Endothelial cell of umbilical vein (primary cell): ENCODE results near the gene MGAT4A. TPM values are rescaled to one million over a fixed set of nuclear protein-coding genes. Genes with fewer than 3 reads are reported as not detected.

Experiments used
- BruUV-seq: library from RNA; stranded (reverse); fragments of 400-500 nt; replicated peaks from 2 replicates; lab custom pipeline; 2021; lab: Mats Ljungman, UMichigan
- CTCF ChIA-PET: fragments of 300-600, 350-600 bp; sonication (Branson Sonifier 250); formaldehyde crosslinking; loops from one replicate; lab custom pipeline; 2021; ENCODE audit warnings: antibody characterized with exemption, inconsistent platforms; lab: Charles Lee
- POLR2A ChIA-PET: fragments of 300-600, 350-600 bp; sonication (Branson Sonifier 250); formaldehyde crosslinking; loops from one replicate; lab custom pipeline; 2021; ENCODE audit warnings: antibody characterized with exemption, inconsistent platforms; lab: Charles Lee
- DNase-seq: peaks from one replicate; pipeline ENCODE4 v3.0.0-alpha.2; 2011; ENCODE audit warnings: low read depth, low spot score
- FAIRE-seq: peaks from 2 replicates; lab custom pipeline; 2011; peaks lifted over from hg19 to GRCh38; lab: Jason Lieb, UNC
- H2AFZ ChIP-seq: 2 replicates; pipeline ENCODE4 v1.6.0; 2012; ENCODE audit warnings: low read depth, low read length, control low read depth, inconsistent platforms
- H3K27ac ChIP-seq: 2 replicates; pipeline ENCODE4 v1.5.1; 2011; ENCODE audit warnings: low read depth, mild to moderate bottlenecking, control low read depth, low read length, moderate library complexity; ENCODE audit not compliant: insufficient read depth
- H3K27me3 ChIP-seq, 2 experiments: 2 replicates each; pipeline versions ENCODE4 v1.6.0 to v1.6.1; 2011; ENCODE audit warnings: low read length in 2 of 2, mixed read lengths in 1 of 2; ENCODE audit not compliant: control insufficient read depth in 2 of 2, insufficient read depth in 2 of 2
- H3K36me3 ChIP-seq, 2 experiments: 2 replicates in 1 of 2; 3 replicates in 1 of 2; pipeline ENCODE4 v1.5.1; 2011; ENCODE audit warnings: low read length in 2 of 2, mild to moderate bottlenecking in 1 of 2, moderate library complexity in 1 of 2; ENCODE audit not compliant: control insufficient read depth in 2 of 2, insufficient read depth in 2 of 2; ENCODE audit errors: extremely low read depth in 1 of 2
- H3K4me1 ChIP-seq: 3 replicates; pipeline ENCODE4 v1.5.1; 2011; ENCODE audit warnings: mild to moderate bottlenecking, low read length; ENCODE audit not compliant: control insufficient read depth, insufficient read depth; ENCODE audit errors: extremely low read depth
- H3K4me2 ChIP-seq: 2 replicates; pipeline ENCODE4 v1.6.1; 2011; ENCODE audit warnings: low read length, control low read depth, mixed read lengths; ENCODE audit not compliant: insufficient read depth
- H3K4me3 ChIP-seq, 3 experiments: fragments of 200-600 bp in 1 of 3; sonication (generic), shearing (Covaris generic) in 1 of 3; replicated peaks in 1 of 3; 2 replicates each; pipeline ENCODE4 v1.5.1; 2011 to 2016; ENCODE audit warnings: control low read depth in 3 of 3, low read length in 3 of 3, mild to moderate bottlenecking in 2 of 3, inconsistent platforms in 1 of 3, low read depth in 1 of 3, moderate library complexity in 1 of 3; ENCODE audit not compliant: insufficient read depth in 1 of 3
- H3K79me2 ChIP-seq: 2 replicates; pipeline ENCODE4 v1.6.0; 2012; ENCODE audit warnings: low read length, inconsistent platforms; ENCODE audit not compliant: control insufficient read depth, insufficient read depth
- H3K9ac ChIP-seq: replicated peaks from 2 replicates; pipeline ENCODE3; 2011; ENCODE audit warnings: low read length, control low read depth; ENCODE audit not compliant: insufficient read depth; ENCODE audit errors: extremely low read depth
- H3K9me1 ChIP-seq: replicated peaks from 3 replicates; pipeline ENCODE4 v1.6.0; 2011; ENCODE audit warnings: mild to moderate bottlenecking, low read length; ENCODE audit not compliant: control insufficient read depth, insufficient read depth; ENCODE audit errors: extremely low read depth
- H3K9me3 ChIP-seq: replicated peaks from 2 replicates; pipeline ENCODE4 v1.5.1; 2012; ENCODE audit warnings: low read length, inconsistent platforms; ENCODE audit not compliant: control insufficient read depth, insufficient read depth
- H4K20me1 ChIP-seq: replicated peaks from 2 replicates; pipeline ENCODE3; 2011; ENCODE audit warnings: mild to moderate bottlenecking, low read length; ENCODE audit not compliant: control insufficient read depth, insufficient read depth; ENCODE audit errors: extremely low read depth
- EZH2 ChIP-seq: IDR thresholded peaks from 2 replicates; pipeline ENCODE4 v1.6.1; 2012; ENCODE audit warnings: borderline replicate concordance, low read depth, mild to moderate bottlenecking, moderate library complexity, low read length, inconsistent platforms; ENCODE audit not compliant: severe bottlenecking
- FOS ChIP-seq: IDR thresholded peaks from 2 replicates; pipeline ENCODE4 v1.6.1; 2011; ENCODE audit warnings: mild to moderate bottlenecking, low read length, moderate library complexity, borderline replicate concordance; ENCODE audit not compliant: insufficient read depth
- GATA2 ChIP-seq: IDR thresholded peaks from 2 replicates; pipeline ENCODE4 v1.7.0; 2011; ENCODE audit warnings: low read depth, mild to moderate bottlenecking, moderate library complexity, mixed read lengths, low read length; ENCODE audit not compliant: insufficient read length, insufficient read depth
- JUN ChIP-seq: IDR thresholded peaks from 2 replicates; pipeline ENCODE4 v1.6.1; 2011; ENCODE audit warnings: borderline replicate concordance, low read depth; ENCODE audit not compliant: insufficient read length, insufficient read depth
- MYC ChIP-seq: IDR thresholded peaks from one replicate; pipeline ENCODE4 v1.6.1; 2011; ENCODE audit warnings: mild to moderate bottlenecking, low read depth, low read length
- POLR2A ChIP-seq: IDR thresholded peaks from 2 replicates; pipeline ENCODE4 v1.6.1; 2012; ENCODE audit warnings: low read depth, mild to moderate bottlenecking, control low read depth, low read length
- POLR2AphosphoS5 ChIP-seq: IDR thresholded peaks from 2 replicates; pipeline ENCODE4 v1.6.1; 2012; ENCODE audit warnings: low read depth, mild to moderate bottlenecking, control low read depth, low read length, moderate library complexity; ENCODE audit not compliant: insufficient read depth
- dilution Hi-C: fragments of 300-500 bp; cut with MboI; formaldehyde crosslinking; loops from one replicate; pipeline ENCODE4 v1.15.0; 2019; ENCODE audit warnings: low sequenced_read_pairs; ENCODE audit not compliant: extremely low pct_ligation_motif_present
- intact Hi-C: fragments of 100-400 bp; cut with micrococcal nuclease; formaldehyde crosslinking; loops from one replicate; pipeline ENCODE4 v1.10.0; 2022
- polyA plus RNA-seq, 4 experiments: library from polyadenylated mRNA; depleted of rRNA in 3 of 4; stranded (reverse) in 3 of 4; unstranded in 1 of 4; fragments of >200 nt; gene quantifications; 2 replicates each; pipeline versions ENCODE4 v1.2.1 to v1.2.3, GENCODE V29; 2011 to 2012; ENCODE audit warnings: missing spikeins in 1 of 4
- total RNA-seq: library from RNA; stranded (reverse); gene quantifications from 2 replicates; pipeline ENCODE4 v1.2.3, GENCODE V29; 2021
- TF ChIP-seq, protein P1 (sequence below), 2 donors: IDR thresholded peaks; 1 replicate in 1 of 2; 2 replicates in 1 of 2; pipeline ENCODE4 v1.5.1; 2011; ENCODE audit warnings: low read length in 2 of 2, mild to moderate bottlenecking in 2 of 2, moderate library complexity in 2 of 2, control low read depth in 1 of 2, inconsistent platforms in 1 of 2, low read depth in 1 of 2; ENCODE audit not compliant: insufficient read depth in 1 of 2; ENCODE audit errors: extremely low read depth in 1 of 2
- TF ChIP-seq, protein P2 (sequence below): IDR thresholded peaks from 2 replicates; pipeline ENCODE4 v1.6.1; 2011; ENCODE audit not compliant: insufficient read depth, insufficient read length

The MGAT4A gene
- total and polyA plus RNA-seq, 2 donors (not counting 3 experiments of a cell fraction or from before 2014, with no cell fraction given), result 9.2 to 42.2 TPM

DNA sequence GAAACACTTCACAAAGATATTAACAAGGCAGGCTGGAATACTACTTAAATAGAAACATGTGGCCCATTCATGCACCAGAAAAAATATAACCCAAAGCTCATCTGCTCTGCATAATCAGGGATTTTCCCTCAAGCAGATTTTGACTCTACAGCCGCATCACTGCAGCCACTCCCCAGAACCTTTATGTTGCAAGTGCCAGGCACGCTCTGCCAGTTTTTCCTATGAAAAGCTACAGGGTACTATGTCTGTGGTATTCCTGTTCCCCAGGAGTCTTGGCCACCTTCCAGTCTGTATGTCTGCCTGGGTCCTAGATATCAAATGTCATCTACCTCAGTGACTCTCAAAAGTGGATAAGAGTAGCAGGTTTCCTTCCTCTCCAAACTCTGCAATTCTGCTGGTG, 126.4 kb downstream of the MGAT4A start:
- H2AFZ ChIP-seq, result no peak overlapping the region
- intact Hi-C loops (no loop called here), dilution Hi-C loops (no loop called here)
- no peak for TF ChIP-seq EZH2
- no peak for TF ChIP-seq FOS
- TF ChIP-seq, protein P1, sequence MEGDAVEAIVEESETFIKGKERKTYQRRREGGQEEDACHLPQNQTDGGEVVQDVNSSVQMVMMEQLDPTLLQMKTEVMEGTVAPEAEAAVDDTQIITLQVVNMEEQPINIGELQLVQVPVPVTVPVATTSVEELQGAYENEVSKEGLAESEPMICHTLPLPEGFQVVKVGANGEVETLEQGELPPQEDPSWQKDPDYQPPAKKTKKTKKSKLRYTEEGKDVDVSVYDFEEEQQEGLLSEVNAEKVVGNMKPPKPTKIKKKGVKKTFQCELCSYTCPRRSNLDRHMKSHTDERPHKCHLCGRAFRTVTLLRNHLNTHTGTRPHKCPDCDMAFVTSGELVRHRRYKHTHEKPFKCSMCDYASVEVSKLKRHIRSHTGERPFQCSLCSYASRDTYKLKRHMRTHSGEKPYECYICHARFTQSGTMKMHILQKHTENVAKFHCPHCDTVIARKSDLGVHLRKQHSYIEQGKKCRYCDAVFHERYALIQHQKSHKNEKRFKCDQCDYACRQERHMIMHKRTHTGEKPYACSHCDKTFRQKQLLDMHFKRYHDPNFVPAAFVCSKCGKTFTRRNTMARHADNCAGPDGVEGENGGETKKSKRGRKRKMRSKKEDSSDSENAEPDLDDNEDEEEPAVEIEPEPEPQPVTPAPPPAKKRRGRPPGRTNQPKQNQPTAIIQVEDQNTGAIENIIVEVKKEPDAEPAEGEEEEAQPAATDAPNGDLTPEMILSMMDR (IDR thresholded peaks at IDR 0.05; ENCODE audit: extremely low read depth in 1 of 2, insufficient read depth in 1 of 2, low read depth in 1 of 2, low read length in 2 of 2), result no peak
- TF ChIP-seq POLR2A, result no peak
- TF ChIP-seq POLR2AphosphoS5, result no peak
- no peak for TF ChIP-seq JUN
- no peak for TF ChIP-seq GATA2
- TF ChIP-seq, protein P2, sequence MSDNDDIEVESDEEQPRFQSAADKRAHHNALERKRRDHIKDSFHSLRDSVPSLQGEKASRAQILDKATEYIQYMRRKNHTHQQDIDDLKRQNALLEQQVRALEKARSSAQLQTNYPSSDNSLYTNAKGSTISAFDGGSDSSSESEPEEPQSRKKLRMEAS, result no peak
- TF ChIP-seq MYC, result no peak
- H3K4me3 ChIP-seq, result no peak overlapping the region
- no peaks in the 10 kb centered on the region for H3K9me3 ChIP-seq
- H4K20me1 ChIP-seq, result no peaks in the 10 kb centered on the region
- peaks cover 16% of the 10 kb centered on the region for H3K4me1 ChIP-seq
- FAIRE-seq (no peak), DNase-seq (no peak)
- H3K36me3 ChIP-seq, result peaks cover 3% of the 10 kb centered on the region in 2 experiments
- H3K27ac ChIP-seq, result no peak overlapping the region
- H3K4me2 ChIP-seq, result no peak overlapping the region
- ChIA-PET POLR2A (no interaction called here), CTCF (interaction anchor here (1.0 to 2.5 kb wide), 3 partner anchors 35 to 192 kb away, joined by 3 to 8 read pairs (median 4); no protein-coding TSS in a partner anchor)
- H3K27me3 ChIP-seq, result no peaks in the 10 kb centered on the region
- BruUV-seq, result no TSS peak
- no peak overlapping the region for H3K9ac ChIP-seq
- no peaks in the 10 kb centered on the region for H3K9me1 ChIP-seq
- peaks cover 43% of the 10 kb centered on the region for H3K79me2 ChIP-seq
